Fibroblast of skin of back (primary cell): ENCODE data around the gene RSPO4.

Experiments
- DNase-seq: peaks from one replicate; pipeline ENCODE4 v3.0.0-alpha.2; 2013

The RSPO4 gene

DNA sequence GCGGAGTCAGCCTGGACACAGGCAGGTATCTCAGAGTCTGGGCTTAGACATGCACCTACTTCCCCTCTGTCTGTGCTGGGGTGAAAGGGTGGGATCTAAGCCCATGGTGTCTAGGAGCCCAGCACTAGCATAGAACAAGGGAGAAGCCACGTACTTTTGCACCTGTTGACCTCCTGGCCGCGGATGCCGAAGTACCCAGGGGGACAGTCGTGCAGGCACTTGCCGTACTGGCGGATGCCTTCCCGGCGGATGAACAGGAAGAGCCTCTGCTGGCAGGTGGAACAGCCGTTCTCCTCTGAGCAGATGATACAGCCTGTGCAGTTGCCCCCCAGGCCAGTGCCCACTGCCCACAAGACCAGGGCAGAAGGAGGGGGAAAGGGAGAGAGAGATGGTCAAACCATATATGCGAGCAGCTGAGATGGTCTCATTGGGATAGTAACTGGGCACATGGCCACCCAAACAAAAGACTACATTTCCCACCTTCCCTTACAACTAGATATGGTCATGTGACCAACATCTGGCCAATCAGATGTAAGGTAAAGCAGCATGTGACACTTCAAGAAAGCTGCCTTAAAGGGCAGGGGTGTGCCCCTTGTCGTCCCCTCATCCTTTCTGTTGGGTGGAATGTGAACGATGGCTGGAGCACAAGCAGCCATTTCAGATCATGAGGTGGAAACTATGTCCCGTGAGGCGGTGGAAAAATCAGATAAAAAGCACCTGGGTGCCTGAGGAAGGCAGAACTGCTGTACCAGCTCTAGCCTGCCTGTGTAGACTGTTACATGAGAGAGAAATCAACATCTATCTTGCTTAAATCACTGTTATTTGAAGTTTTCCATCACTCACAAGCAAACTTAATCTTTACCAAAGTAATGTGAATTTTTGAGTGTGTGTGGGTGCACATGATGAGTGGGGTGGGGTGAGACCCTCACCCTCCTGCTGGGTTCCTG, 34.0 kb downstream of the RSPO4 start:
- DNase-seq, result peak; percentile 40

DNA sequence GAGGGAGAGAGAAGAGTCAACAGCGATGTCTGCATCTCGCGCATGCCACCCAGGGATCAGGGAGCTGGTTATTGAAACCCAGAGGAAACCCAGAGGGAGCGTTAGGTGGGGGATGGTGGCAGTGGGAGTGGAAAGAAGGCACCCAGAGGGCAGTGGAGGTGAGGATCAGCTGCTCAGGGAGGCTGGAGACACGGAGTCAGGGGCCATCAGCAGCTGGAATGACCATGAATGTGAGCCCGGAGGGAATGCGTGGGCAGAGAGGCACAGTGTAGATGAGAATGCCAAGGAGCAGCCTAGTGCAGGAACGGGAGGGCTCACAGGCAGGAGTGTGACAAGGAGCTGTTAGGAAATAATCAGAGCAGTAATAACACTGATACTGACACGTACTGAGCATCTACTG, 36.2 kb downstream of the RSPO4 start:
- DNase-seq, result no peak

DNA sequence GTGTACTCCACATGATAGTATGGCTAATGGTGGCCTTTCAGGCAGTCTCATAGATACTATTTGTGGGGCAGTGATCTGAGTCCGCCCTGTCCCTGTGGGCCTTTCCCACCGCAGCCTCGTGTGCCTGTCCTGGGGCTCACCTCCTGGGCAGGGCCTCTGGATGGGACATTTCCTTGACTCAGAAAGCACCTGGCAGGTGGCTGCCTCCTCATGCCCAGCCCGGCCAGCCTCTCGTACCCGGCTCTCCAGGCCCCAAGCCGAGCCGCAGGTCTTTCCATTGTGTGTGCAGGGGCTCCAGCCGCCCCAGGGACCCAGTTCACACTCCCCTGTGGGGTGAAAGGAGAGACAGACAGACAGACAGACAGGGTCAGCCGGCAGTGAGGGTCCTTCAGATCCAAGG, 38.3 kb downstream of the RSPO4 start:
- no peak for DNase-seq

DNA sequence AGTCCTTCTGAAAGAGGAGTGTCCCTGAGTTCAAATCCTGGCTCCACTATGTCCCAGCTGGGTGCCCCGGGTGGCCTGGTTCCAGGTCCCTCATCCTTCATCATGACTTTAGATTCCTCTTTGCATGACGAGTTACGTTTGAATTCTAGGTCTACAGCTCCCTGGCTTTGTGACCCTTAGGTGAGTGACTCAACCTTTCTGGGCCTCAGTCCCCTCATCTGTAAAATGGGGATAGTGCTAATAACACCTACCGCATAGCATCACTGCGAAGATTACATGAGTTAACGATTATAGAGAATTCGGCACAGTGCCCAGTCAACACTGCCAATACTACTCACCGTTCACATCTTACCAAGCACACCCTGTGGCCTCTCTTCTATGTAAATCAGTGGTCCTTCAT, 39.4 kb downstream of the RSPO4 start:
- no peak for DNase-seq

DNA sequence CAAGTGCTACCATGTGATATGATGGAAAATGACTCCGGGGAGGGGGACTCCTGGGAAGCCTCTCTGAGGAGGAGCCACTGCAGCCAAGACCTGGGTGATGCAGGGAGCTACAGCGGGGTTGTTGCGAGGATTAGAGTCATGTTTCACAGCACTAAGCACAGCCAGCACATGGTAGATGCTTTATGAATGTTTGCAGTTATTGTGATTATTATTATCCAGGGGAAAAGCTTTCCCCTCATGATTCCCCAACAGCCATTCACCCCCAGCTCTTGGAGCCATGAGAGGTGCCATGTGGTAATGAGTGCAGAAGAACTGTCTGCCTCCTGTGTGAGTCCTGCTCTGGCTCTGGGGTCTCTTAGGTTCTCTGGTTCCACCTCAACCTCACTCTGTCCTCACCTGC, 39.9 kb downstream of the RSPO4 start:
- no peak for DNase-seq

DNA sequence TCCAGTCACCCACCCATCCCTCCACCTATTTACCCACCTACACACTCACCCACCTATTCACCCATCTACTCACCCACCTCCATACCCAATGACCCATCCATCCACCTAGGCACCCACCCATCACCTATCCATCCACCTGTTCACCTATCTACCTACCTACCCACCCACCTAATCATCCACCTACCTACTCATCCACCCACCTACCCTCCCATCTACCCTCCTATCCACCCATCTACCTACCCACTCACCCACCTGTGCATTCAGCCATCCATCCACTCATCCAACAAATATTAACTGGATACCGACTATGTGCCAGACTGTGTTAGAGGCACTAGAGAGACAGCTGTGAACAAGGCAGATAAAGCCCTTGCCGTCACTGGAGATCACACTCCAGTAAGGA, 40.3 kb downstream of the RSPO4 start:
- no peak for DNase-seq

DNA sequence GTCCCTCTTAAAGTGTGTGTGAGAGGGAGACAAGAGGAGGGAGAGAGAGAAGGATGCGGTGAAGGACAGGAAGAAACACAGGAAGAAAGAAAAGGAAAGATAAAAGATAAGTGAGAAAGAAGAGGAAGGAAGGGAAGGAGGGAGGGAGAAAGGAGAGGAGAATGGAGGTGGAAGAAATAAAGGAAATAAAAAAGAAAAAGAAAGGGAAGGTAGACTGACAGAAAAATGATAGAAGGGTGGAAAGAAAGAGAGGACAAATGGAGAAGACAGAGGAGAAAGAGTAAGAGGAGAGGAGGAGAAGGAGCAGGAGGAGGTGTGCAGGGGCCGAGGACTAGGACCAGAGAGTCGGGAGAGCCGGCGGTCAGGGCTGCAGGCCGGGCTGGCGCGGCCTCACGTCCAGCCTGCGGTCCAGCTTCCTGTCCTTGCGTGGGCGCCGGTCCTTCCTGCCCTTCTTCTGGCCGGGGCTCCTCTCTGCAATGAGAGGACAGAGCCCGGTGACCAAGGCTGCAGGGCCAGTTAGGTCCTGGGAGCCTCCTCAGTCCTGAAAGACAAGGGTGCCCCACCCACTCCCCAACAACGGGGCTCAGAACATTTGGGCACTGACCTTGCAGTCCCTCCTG, 42.0 kb downstream of the RSPO4 start:
- DNase-seq, result no peak

DNA sequence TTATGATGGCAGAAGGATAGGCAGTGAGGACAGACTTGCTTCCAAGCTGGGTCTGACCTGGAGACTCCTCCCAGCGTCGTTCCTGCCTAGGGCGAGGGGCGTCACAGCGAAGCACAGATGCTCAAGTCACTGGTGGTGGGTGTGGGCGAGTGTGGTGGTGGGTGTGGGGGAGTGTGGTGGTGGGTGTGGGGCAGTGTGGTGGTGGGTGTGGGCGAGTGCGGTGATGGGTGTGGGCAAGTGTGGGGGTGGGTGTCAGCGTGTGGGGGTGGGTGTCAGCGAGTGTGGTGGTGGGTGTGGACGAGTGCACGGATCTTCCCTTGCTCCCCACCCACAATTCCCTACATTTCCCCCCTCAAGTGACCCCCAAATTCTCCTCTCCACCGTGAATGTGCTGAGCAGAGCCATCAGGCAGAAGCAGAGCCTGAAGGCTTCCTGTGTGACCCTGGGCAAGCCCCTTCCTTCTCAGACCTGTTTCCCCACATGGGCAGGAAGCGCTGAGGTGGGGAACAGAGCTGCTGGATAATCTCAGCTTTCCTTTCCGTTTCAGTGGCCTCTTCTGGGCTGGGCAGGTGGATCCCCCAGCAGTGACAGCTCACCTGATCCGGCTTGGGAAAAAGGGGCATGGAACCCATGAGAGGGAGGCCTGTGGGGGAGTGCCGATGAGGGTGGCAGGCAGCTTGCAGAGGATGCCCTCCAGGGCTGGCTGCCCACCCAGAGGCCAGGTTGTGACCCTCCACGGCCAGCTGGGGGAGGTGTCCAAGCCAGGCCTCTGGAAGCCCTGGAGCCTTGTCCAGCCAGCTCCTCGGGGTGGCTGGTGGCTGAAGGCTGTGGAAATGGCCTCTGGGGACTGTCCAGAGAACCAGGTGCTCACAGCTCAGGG, 42.9 kb downstream of the RSPO4 start:
- DNase-seq, result no peak

DNA sequence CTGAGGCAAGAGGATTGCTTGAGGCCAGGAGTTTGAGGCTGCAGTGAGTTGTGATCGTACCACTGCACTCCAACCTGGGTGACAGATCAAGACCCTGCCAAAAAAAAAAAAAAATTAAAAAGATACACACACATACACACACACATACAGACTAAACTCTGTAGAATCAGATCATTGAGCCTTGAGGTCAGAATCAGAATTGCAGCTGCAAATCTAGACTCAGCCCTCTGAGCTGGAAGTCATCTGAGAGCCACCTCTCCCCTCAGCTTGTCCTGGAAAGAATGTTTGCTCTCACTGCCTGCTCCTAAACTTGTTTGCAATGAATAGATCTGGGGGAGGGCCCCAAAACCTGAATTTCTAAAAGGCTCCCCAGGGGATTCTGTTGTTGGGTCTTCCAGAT, 44.6 kb downstream of the RSPO4 start:
- DNase-seq, result no peak

DNA sequence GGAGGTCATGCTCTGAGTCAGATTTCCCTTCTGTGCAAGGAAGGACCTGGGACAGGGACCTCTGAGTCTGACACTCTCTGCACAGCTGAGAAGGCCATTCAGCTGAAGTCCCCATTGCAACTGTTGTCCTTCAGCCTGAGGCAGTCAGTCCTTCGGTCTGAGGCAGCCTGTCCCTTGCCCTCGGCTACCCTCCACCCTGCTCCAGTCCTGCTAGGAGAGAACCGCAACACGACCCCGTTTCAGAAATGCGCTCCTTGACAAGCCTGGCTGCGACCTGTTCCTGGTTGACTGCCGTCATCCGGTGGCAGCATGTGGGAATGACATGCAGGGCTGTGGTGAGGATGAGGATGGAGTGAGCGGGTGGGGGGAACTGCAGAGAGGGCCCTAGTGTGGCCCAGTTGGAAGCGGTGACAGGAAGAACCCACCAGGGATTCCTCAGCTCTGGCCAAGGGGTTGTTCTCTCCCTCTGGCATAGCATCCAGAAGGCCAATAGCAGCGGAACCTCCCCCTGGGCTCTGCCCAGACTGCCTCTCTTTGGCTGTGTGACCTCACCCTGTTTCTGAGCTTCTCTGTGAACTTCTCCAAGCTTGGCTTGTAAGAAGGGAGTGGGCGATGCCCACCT, 45.7 kb downstream of the RSPO4 start:
- DNase-seq, result peak; percentile 44

DNA sequence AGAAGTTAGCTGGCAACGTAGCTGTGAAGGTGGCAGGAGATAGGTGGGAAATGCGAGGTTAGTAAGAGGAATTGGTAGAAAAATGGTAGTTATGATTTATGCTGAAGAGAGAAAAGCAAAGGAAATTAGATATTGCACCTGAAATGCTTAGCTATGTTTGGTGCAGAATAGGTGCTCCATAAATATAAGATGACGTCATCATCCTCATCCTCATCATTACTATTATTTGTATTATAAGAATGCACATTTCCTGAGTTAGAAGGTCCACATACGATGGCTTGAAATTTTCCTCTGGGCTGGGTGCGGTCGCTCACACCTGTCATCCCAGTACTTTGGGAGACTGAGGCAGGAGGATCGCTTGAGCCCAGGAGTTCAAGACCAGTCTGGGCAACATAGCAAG, 46.5 kb downstream of the RSPO4 start:
- DNase-seq, result no peak

DNA sequence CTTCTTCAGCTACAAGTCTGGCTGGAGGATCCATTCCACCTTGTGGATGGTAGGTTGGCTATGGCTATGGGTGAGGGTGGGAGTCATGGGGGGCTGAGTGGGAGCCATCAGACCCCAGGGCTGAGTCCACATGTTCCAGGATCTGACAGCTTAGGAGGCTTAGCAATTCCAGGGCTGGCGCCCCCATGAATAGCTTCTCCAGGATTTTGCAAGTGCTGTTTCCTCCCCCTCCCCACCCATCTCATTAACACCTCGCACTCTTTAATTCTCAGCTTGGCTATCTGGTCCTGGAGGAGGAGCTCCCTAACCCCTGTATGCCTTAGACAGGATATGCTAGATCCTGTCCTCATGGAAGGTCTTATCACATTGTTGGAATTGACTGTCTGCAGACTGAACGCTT, 47.0 kb downstream of the RSPO4 start:
- DNase-seq, result no peak

DNA sequence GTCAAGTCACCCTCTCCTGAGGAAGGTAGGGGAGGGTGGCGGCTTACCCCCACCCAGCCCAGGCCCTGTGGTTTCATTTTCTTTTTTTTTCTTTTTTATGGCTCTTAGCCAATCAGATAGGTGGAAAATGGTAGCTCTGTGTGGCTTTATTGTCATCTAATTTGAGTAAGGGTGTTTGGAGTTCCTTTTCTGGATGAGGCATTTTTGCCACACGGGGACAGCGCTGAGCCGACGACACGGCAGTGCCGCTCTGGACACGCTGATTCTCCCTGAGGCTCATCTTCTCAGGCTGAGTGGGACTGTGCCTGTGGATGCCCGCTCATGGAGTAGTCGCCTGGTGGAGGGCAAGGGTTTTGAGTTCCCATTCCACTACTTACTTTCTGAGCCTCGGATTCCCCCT, 48.4 kb downstream of the RSPO4 start:
- no peak for DNase-seq

DNA sequence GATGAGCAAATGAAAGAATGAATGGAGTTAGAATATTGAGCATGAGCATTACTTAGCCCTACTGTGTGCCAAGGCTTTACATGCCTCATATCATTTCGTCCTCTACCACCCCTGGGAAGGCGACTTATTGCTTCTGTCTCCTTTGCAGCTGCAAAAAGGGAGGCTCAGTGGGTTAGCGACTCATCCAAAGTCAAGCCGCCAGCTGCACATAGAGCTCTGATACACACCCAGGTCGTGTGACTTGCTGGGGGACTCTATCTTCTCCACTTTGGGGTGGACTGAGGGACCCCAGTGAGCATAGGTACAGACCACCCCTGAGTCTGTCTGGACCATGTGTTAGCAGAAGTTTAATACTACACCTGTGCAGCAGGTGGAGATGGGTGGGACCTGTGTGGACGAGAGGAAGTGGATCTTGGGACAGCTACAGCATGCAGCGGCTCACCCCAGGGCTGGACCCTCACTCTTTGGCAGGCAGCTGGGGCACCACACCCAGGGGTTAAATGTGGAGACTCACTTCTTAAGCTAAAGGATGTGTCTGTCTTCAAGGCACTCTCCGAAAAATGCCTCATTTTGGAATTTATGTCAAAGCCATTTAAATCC, 49.8 kb downstream of the RSPO4 start:
- no peak for DNase-seq

DNA sequence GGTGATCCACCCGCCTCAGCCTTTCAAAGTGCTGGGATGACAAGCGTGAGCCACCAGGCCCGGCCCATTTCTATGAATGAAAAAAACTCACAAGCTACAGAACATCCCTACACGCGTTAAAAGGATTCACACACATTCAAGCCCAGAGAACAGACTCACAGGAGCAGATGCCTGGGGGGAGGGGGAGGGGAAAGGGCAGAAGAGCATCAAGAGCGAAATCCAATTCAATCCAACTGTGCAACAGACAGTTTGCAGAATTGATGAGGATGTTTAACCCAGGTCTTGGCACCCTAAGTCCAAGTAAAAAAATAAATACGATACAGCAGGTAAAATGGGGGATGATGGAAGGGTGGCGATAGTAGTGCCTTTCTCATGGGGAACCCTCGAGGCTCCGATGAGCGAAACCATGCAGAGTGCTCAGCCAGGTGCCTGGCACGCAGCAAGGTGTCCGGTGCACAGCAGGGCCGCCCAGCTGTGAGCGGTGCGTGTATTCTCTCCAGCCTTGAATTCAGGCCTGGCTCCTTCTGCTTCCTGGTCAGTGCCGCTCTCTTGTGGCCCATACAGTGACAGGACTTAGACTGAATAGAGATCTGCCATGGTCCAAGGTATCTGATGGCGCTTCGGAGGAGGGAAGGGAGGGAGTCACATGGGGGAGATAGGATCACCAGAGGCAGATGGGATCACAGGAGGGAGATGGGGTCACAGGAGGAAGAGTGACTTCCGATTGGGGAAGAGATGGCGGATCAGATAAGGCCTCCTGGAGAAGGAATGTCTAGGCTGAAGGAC, 50.5 kb downstream of the RSPO4 start:
- DNase-seq, result no peak

DNA sequence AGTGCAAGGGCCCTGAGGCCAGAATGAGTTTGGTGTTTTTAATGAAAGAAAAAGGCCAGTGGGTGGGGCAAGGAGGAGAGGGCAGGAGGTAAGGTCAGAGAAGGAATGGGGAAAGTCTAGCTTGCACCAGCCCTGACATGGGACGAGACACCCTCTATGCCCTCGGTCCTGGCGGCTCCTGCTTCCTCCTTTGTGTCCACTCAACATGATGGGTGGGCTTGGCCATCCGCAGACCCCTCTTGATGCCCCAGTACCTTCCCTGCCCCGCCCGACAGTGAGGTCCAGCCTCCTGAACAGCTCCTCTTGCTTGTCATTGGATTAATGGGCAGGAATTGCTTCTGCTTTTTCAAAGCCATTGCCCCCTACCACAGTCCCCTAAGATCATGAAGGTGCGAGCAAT, 52.4 kb downstream of the RSPO4 start:
- DNase-seq, result no peak

DNA sequence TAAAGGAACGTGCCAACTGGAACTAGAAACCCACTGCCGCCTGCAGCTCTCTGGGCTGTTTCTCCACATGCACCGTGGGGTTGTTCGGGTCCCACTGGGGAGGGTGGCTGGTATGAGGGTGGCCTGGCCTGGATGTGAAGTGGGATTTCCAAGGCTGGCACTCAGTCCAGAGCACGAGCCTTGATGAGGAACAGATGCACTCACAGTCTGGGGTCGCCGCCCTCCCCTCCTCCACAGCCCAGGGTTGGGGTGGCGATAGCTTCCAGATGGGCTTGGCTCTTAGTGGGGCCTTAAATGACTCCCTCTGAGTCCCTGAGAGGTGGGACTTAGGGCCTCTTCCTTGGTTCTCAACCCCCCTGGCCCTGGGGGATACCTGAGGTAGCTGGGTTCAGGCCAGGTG, 55.3 kb downstream of the RSPO4 start:
- no peak for DNase-seq

DNA sequence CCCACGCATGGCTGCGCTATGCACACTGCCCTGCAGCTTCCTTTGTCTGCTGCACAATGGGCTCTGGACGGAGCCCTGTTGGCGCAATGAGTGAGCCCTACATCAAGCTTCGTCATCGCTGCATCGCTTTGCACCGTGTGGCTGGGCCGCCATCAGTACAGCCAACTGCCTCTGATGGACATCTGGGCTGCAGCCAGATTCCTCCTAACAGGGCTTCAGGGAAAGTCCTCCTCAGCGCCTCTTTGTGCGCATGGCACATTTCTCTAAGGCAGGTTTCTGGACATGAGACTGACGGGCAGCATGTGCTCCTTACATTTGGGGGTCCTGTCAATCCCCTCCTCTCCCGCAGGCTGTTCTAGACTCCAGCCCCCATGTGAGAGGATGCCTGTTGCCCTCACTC, 56.3 kb downstream of the RSPO4 start:
- no peak for DNase-seq

DNA sequence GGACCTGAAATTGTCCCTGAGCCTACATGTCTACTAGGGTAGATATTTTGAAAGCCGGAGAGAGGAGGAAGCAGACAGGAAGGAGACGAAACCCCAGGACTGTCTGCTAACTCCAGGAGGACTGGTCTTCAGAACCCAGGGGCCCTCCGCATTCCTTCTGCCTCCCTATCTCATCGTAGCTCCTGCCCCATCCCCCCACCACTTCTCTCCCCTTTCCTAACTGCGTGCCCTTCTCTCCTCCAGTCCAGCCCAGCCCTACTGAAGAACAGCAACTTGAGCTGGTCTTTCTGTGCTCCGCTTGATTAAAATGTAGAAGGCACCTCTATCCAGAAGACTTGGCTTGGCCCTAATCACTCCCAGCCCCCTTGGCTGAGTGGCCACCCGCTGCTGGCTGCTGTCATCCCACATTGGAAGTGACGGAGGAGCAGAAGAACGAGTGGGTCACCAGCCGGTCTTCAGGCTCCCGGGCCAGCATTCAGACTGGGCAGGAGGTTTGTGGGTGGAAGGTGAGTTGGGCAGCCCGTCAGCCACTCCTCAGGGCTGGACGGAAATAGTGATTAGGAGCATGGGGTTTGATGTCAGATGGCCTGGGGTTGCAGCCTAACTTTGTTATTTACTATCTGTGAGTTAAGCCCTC, 57.2 kb downstream of the RSPO4 start:
- DNase-seq, result no peak

DNA sequence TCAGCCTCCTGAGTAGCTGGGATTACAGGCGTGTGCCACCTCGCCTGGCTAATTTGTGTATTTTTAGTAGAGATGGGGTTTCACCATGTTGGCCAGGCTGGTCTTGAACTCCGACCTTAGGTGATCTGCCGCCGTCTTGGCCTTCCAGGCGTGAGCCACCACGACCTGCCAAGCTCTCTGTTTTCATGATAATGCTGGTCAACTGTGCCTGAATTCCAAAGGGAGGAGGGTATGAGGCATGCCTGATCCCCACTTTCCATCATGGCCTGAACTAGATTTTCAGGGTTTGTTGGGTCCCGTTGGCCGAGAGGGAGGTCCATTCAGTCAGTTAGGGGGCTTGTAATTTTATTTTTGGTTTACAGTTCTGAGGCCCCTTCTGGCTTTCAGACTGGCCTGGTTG, 58.0 kb downstream of the RSPO4 start:
- DNase-seq, result no peak

DNA sequence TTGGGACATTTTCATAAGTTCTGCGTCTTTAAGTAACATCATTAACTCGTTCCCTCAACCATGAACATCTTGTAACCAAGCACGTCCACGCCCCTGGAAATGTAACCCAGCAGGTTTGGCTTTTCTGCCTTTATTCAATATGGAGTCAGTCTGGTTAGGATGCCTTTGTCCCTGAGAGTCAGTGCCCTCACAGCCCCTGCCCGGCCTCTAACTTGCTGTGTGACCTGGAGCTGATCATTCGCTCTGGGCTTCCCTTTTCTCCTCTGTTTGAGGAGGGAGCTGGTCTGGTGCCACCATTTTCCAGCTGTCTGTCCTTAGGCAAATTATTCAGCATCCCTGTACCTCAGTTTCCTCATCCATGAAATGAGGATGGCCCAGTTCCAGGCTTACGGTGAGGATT, 59.5 kb downstream of the RSPO4 start:
- DNase-seq, result no peak
